Stimulated activated naive CD8-positive, alpha-beta T cell treated with anti-CD3 and anti-CD28 coated beads, Interleukin-15, Interleukin-2, amounts not matched to agents 100 ng/mL and 50 ng/mL, for 24 hours (primary cell): ENCODE measurements around the gene TSPAN2.
"Not testable (repeated sequence)": the region's sequence is repeated elsewhere in the genome, so short reads cannot be mapped to it uniquely, and the experiment has no call there.

ENCODE experiments used
- H3K27ac Mint-ChIP-seq: one replicate; pipeline ENCODE4 v1.8.0; 2021; ENCODE audit warnings: mild to moderate bottlenecking, mixed read lengths
- H3K27me3 Mint-ChIP-seq: one replicate; pipeline ENCODE4 v1.8.0; 2021; ENCODE audit warnings: mixed read lengths
- H3K36me3 Mint-ChIP-seq: one replicate; pipeline ENCODE4 v1.8.0; 2021; ENCODE audit warnings: low read depth, mixed read lengths
- H3K4me1 Mint-ChIP-seq: one replicate; pipeline ENCODE4 v1.8.0; 2021; ENCODE audit warnings: low read depth, mixed read lengths
- H3K4me3 Mint-ChIP-seq: one replicate; pipeline ENCODE4 v1.8.0; 2021; ENCODE audit warnings: mild to moderate bottlenecking, mixed read lengths
- H3K9me3 Mint-ChIP-seq: one replicate; pipeline ENCODE4 v1.8.0; 2021; ENCODE audit warnings: mixed read lengths

Gene TSPAN2

GRCh38 chr1:115056395-115056798, 32.9 kb downstream of the TSPAN2 start:
- H3K27ac Mint-ChIP-seq = no peak overlapping the region
- H3K4me3 Mint-ChIP-seq = no peak overlapping the region
- H3K9me3 Mint-ChIP-seq = no peaks in the 10 kb centered on the region
- peaks cover 8% of the 10 kb centered on the region for H3K4me1 Mint-ChIP-seq
- H3K36me3 Mint-ChIP-seq = no peaks in the 10 kb centered on the region
- H3K27me3 Mint-ChIP-seq = no peaks in the 10 kb centered on the region

- peaks cover 4% of the 10 kb centered on the region for H3K4me1 Mint-ChIP-seq
- no peak overlapping the region for H3K27ac Mint-ChIP-seq
- H3K9me3 Mint-ChIP-seq = no peaks in the 10 kb centered on the region
- H3K4me3 Mint-ChIP-seq = no peak overlapping the region
- H3K36me3 Mint-ChIP-seq = no peaks in the 10 kb centered on the region
- no peaks in the 10 kb centered on the region for H3K27me3 Mint-ChIP-seq
Observed at GRCh38 chr1:115052454-115053083, 36.7 kb downstream of the TSPAN2 start.

DNA sequence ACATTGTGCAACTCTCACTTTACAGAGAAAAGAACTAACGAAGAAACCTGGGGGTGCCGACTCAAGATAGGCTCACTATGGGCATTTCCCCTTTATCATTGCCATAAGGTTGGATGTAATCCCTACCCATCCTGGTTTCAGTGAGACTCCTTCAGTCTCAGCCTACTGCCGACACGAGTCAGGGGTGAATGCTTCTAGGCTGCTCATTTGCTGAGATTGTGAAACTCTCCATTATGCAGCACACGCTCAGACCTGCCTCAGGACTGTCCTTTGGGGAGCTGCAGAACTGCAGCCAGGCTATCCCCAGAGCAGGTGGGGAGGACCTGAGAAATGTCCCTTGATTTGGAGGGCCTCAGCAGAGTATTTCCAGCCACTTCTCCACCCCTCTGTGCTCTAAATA, 37.5 kb downstream of the TSPAN2 start:
- Mint-ChIP-seq H3K36me3 (no peaks in the 10 kb centered on the region), H3K4me3 (no peak overlapping the region), H3K27ac (no peak overlapping the region), H3K9me3 (no peaks in the 10 kb centered on the region), H3K27me3 (no peaks in the 10 kb centered on the region), H3K4me1 (peaks cover 4% of the 10 kb centered on the region)

DNA sequence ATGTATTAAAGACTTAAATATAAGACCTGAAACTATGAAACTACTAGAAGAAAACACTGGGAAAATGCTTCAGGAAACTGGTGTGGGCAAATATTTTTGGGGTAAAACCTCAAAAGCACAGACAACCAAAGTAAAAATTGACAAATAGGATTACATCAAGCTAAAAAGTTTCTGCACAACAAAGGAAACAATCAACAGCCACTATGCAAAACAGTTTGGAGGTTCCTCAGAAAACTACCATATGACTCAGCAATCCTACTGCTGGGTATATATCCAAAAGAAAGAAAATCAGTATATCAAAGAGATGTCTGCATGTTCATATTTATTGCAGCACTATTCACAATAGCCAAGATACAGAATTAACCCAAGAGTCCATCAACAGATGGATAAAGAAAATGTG, 42.6 kb downstream of the TSPAN2 start:
- Mint-ChIP-seq H3K27me3 (no peaks in the 10 kb centered on the region), H3K27ac (no peak overlapping the region), H3K4me3 (no peak overlapping the region)

DNA sequence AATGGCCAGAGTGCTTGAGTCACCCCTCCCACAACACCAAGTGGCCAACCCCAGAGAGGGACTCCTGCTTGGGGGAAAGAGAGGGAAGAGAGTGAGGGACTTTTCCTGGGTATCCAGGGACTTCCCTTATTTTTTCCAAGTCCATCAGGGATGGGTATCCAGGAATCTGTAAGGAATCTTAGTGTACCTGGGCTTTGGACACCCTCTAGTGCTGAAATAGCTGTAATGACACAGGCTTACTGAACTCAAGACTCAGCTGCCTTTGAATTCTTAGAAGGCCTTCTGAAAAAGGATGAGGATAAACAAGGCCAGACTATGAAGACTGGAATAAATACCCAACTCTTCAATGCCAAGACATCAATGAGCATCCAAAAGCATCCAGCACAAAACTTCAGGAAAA, 47.6 kb downstream of the TSPAN2 start:
- Mint-ChIP-seq H3K4me1 (no peaks in the 10 kb centered on the region), H3K27ac (no peak overlapping the region), H3K9me3 (peaks cover 6% of the 10 kb centered on the region), H3K36me3 (no peaks in the 10 kb centered on the region), H3K27me3 (no peaks in the 10 kb centered on the region), H3K4me3 (no peak overlapping the region)

More for the DNA sequence above, 42.6 kb downstream of the TSPAN2 start:
- H3K9me3 Mint-ChIP-seq = peaks cover 6% of the 10 kb centered on the region
- H3K36me3 Mint-ChIP-seq = no peaks in the 10 kb centered on the region
- peaks cover 4% of the 10 kb centered on the region for H3K4me1 Mint-ChIP-seq

DNA sequence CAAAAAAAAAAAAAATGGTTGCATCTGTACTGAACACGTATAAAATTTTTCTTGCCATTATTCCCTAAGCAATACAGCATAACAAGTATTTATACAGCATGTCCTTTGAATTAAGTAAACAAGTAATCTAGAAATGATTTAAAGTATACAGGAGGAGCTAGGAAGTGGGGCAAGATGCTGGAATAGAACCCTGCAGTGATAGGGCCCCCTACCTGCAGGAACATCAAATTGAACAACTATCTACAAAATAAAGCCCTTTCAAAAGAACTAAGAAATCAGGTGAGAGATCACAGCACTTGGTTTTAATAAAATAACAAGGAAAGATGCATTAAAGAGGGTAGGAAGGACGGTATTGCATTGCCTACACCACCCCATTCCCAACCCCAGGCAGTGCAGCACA, 48.8 kb downstream of the TSPAN2 start:
- H3K36me3 Mint-ChIP-seq = no peaks in the 10 kb centered on the region
- H3K4me3 Mint-ChIP-seq = no peak overlapping the region
- no peaks in the 10 kb centered on the region for H3K4me1 Mint-ChIP-seq
- H3K27ac Mint-ChIP-seq = no peak overlapping the region
- peaks cover 6% of the 10 kb centered on the region for H3K9me3 Mint-ChIP-seq
- H3K27me3 Mint-ChIP-seq = no peaks in the 10 kb centered on the region

- H3K27ac Mint-ChIP-seq = no peak overlapping the region
- no peaks in the 10 kb centered on the region for H3K4me1 Mint-ChIP-seq
- no peak overlapping the region for H3K4me3 Mint-ChIP-seq
- no peaks in the 10 kb centered on the region for H3K27me3 Mint-ChIP-seq
- no peaks in the 10 kb centered on the region for H3K9me3 Mint-ChIP-seq
- no peaks in the 10 kb centered on the region for H3K36me3 Mint-ChIP-seq
Observed at GRCh38 chr1:115036814-115037507, 52.3 kb downstream of the TSPAN2 start.

DNA sequence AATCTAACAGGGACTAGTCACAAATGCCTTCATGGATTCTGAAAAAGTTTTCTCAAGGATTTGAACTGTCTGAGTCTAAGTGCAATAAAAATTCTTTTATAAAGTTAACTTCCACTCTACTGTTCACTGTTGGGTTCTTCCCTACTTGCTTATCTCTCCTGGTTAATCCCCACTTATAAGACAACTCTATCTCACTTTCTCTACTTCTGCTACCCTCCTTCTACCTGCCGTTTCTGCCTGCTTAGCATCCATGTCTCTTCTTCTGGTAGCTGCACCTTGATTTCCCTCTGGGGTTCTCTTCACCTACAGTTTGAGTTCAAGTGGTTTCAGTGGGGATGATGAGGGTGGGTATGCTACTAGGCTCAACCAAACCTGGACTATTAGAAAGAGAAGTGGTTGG, 53.7 kb downstream of the TSPAN2 start:
- Mint-ChIP-seq H3K9me3 (no peaks in the 10 kb centered on the region), H3K4me1 (no peaks in the 10 kb centered on the region), H3K27me3 (no peaks in the 10 kb centered on the region), H3K36me3 (no peaks in the 10 kb centered on the region), H3K27ac (no peak overlapping the region), H3K4me3 (no peak overlapping the region)

DNA sequence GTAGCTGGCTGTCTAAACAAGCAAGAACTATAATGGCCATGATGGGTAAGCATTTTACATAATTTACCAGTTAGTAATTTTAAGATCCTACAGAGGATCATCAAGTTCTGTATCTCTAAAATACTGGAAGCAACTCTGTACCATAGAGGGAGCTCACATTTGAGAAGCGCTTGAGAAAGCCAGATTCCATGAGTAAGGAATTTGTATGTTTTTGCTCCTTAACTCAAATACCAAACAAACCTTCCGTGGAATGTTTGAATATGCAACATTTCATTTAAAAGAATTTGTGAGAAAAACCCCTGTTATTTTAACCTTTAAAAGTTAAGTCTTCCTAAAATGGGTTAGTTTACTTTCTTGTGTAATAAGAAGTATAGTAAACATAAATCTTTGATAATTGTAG, 57.7 kb downstream of the TSPAN2 start:
- Mint-ChIP-seq H3K27ac (no peak overlapping the region), H3K4me3 (no peak overlapping the region), H3K4me1 (no peaks in the 10 kb centered on the region)

GRCh38 chr1:115029526-115029925, 59.8 kb downstream of the TSPAN2 start, which contains the start of gene TSHB:
Gene TSHB, plus strand, starts transcription at chr1:115029826. Its CDS starts 3,537 bp downstream, at chr1:115033363.
- Mint-ChIP-seq H3K4me3 (no peak within 1 kb of the TSS), H3K9me3 (no peaks in the 10 kb centered on the region), H3K27ac (no peak within 1 kb of the TSS), H3K4me1 (no peaks in the 10 kb centered on the region), H3K27me3 (no peaks in the 10 kb centered on the region), H3K36me3 (no peaks in the 10 kb centered on the region)

More for the DNA sequence above, 57.7 kb downstream of the TSPAN2 start:
- H3K36me3 Mint-ChIP-seq = no peaks in the 10 kb centered on the region
- no peaks in the 10 kb centered on the region for H3K9me3 Mint-ChIP-seq
- no peaks in the 10 kb centered on the region for H3K27me3 Mint-ChIP-seq

DNA sequence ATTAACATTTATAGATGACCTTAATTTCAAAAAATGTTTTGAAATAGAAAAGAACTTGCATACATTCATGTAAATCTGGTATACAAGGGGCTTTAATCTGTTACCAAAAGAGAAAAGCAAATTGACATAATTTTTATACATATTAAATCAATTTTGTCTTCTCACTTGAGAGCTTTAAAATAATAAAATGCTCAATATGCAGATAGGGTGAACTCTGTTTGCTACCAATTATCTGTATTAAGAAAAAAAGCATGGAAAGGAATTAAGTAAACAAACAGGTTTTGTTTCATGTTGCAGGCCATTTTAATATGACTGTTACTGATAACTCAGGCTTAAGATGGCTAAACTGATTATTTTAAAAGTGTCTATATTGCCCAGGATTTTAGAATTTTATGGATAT, 65.7 kb downstream of the TSPAN2 start:
- H3K27me3 Mint-ChIP-seq = peaks cover 25% of the 10 kb centered on the region
- H3K9me3 Mint-ChIP-seq = no peaks in the 10 kb centered on the region
- H3K36me3 Mint-ChIP-seq = no peaks in the 10 kb centered on the region
- H3K27ac Mint-ChIP-seq = no peak overlapping the region
- no peaks in the 10 kb centered on the region for H3K4me1 Mint-ChIP-seq
- no peak overlapping the region for H3K4me3 Mint-ChIP-seq

GRCh38 chr1:115021145-115021544, 68.2 kb downstream of the TSPAN2 start:
- no peaks in the 10 kb centered on the region for H3K4me1 Mint-ChIP-seq
- H3K27ac Mint-ChIP-seq = no peak overlapping the region
- H3K36me3 Mint-ChIP-seq = no peaks in the 10 kb centered on the region
- H3K27me3 Mint-ChIP-seq = peaks cover 25% of the 10 kb centered on the region
- no peak overlapping the region for H3K4me3 Mint-ChIP-seq
- no peaks in the 10 kb centered on the region for H3K9me3 Mint-ChIP-seq

- H3K27me3 Mint-ChIP-seq = peaks cover 25% of the 10 kb centered on the region
- not testable (repeated sequence) for H3K4me3 Mint-ChIP-seq, H3K27ac Mint-ChIP-seq, H3K36me3 Mint-ChIP-seq, H3K4me1 Mint-ChIP-seq, H3K9me3 Mint-ChIP-seq
Observed at GRCh38 chr1:115019549-115019948, 69.8 kb downstream of the TSPAN2 start.

GRCh38 chr1:115013792-115014191, 75.5 kb downstream of the TSPAN2 start:
- Mint-ChIP-seq H3K36me3 (no peaks in the 10 kb centered on the region), H3K27me3 (no peaks in the 10 kb centered on the region), H3K27ac (no peak overlapping the region), H3K4me1 (no peaks in the 10 kb centered on the region), H3K4me3 (no peak overlapping the region), H3K9me3 (no peaks in the 10 kb centered on the region)

DNA sequence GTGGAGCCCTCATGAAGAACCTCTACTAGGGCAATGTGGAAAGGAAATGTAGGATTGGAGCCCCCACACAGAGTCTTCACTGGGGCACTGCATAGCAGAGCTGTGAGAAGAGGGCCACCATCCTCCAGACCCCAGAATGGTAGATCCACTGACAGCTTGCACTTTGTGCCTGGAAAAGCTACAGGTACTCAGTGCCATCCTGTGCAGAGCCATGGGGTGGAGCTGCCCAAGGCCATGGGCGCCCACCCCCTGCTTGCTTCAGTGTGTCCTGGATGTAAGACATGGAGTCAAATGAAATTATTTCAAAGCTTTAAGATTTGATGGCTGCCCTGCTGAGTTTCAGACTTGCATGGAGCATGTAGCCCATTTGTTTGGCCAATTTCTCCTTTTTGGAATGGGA, 76.9 kb downstream of the TSPAN2 start:
- Mint-ChIP-seq H3K36me3 (no peaks in the 10 kb centered on the region), H3K27ac (no peak overlapping the region), H3K9me3 (no peaks in the 10 kb centered on the region), H3K4me1 (no peaks in the 10 kb centered on the region), H3K4me3 (no peak overlapping the region), H3K27me3 (no peaks in the 10 kb centered on the region)

GRCh38 chr1:115012006-115012405, 77.3 kb downstream of the TSPAN2 start:
- H3K4me1 Mint-ChIP-seq = no peaks in the 10 kb centered on the region
- no peaks in the 10 kb centered on the region for H3K27me3 Mint-ChIP-seq
- H3K4me3 Mint-ChIP-seq = no peak overlapping the region
- no peaks in the 10 kb centered on the region for H3K36me3 Mint-ChIP-seq
- H3K27ac Mint-ChIP-seq = no peak overlapping the region
- no peaks in the 10 kb centered on the region for H3K9me3 Mint-ChIP-seq
